Glutamatergic neuron (in vitro differentiated cells): ENCODE measurements around the gene SLIT1. TPM values are rescaled to one million over a fixed set of nuclear protein-coding genes. Genes with fewer than 3 reads are reported as not detected.

Experiments
- DNase-seq: peaks from one replicate; pipeline ENCODE4 v3.0.0; 2022
- H3K27ac Mint-ChIP-seq: one replicate; pipeline ENCODE4 v1.8.0; 2020; ENCODE audit warnings: mild to moderate bottlenecking, mixed read lengths, inconsistent platforms; ENCODE audit not compliant: unreplicated experiment
- H3K27me3 Mint-ChIP-seq: one replicate; pipeline ENCODE4 v1.8.0; 2020; ENCODE audit warnings: mild to moderate bottlenecking, moderate library complexity, mixed read lengths, inconsistent platforms; ENCODE audit not compliant: unreplicated experiment
- H3K36me3 Mint-ChIP-seq: one replicate; pipeline ENCODE4 v1.8.0; 2020; ENCODE audit warnings: mild to moderate bottlenecking, mixed read lengths, inconsistent platforms; ENCODE audit not compliant: unreplicated experiment
- H3K4me1 Mint-ChIP-seq: one replicate; pipeline ENCODE4 v1.8.0; 2020; ENCODE audit warnings: mild to moderate bottlenecking, low read depth, mixed read lengths, inconsistent platforms; ENCODE audit not compliant: unreplicated experiment
- H3K4me3 Mint-ChIP-seq: one replicate; pipeline ENCODE4 v1.8.0; 2020; ENCODE audit warnings: mild to moderate bottlenecking, mixed read lengths, inconsistent platforms; ENCODE audit not compliant: unreplicated experiment
- H3K9me3 Mint-ChIP-seq: one replicate; pipeline ENCODE4 v1.8.0; 2020; ENCODE audit warnings: mild to moderate bottlenecking, moderate library complexity, mixed read lengths, inconsistent platforms; ENCODE audit not compliant: unreplicated experiment
- total RNA-seq: library from RNA; stranded (reverse); fragmentation: NEBNext Ultra II Directional; extraction: Animal tissue kit (Norgen Biotek cat#: 25700); gene quantifications from one replicate; pipeline ENCODE4 v1.2.1, GENCODE V29; 2021; ENCODE audit not compliant: unreplicated experiment
- TF ChIP-seq, protein P1 (sequence below): fragments of 200-600 bp; sonication (generic); IDR thresholded peaks from one replicate; pipeline ENCODE4 v1.5.0; 2021; ENCODE audit not compliant: partially characterized antibody, unreplicated experiment

SLIT1 gene
- total RNA-seq, 1 donor from 2014 or later = 11.3 TPM

DNA sequence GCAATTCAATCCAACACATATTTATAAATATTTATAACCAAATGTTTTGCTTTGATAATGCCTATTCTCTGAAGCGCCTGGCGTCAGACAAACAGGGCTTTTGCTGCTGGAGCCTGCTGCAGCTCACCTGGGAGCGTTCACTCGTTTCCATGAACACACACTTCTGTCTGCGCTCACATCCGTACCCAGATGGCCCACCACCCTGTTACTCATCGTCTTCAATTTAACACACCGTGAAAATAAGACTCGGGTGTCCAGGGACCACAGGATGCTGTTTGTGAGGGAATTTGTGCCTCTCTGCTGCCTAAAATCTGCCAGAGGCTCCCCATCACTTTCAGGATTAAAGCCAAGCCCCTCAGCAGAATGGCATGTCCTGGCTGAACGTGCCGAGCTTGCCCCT lies 74.1 kb downstream of the SLIT1 start:
- no peak for DNase-seq
- Mint-ChIP-seq H3K4me3 (no peak overlapping the region), H3K27me3 (peaks cover 8% of the 10 kb centered on the region), H3K9me3 (peaks cover 8% of the 10 kb centered on the region), H3K4me1 (peaks cover 13% of the 10 kb centered on the region), H3K27ac (no peak overlapping the region), H3K36me3 (peaks cover 5% of the 10 kb centered on the region)
- TF ChIP-seq, protein P1, sequence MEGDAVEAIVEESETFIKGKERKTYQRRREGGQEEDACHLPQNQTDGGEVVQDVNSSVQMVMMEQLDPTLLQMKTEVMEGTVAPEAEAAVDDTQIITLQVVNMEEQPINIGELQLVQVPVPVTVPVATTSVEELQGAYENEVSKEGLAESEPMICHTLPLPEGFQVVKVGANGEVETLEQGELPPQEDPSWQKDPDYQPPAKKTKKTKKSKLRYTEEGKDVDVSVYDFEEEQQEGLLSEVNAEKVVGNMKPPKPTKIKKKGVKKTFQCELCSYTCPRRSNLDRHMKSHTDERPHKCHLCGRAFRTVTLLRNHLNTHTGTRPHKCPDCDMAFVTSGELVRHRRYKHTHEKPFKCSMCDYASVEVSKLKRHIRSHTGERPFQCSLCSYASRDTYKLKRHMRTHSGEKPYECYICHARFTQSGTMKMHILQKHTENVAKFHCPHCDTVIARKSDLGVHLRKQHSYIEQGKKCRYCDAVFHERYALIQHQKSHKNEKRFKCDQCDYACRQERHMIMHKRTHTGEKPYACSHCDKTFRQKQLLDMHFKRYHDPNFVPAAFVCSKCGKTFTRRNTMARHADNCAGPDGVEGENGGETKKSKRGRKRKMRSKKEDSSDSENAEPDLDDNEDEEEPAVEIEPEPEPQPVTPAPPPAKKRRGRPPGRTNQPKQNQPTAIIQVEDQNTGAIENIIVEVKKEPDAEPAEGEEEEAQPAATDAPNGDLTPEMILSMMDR = no peak

DNA sequence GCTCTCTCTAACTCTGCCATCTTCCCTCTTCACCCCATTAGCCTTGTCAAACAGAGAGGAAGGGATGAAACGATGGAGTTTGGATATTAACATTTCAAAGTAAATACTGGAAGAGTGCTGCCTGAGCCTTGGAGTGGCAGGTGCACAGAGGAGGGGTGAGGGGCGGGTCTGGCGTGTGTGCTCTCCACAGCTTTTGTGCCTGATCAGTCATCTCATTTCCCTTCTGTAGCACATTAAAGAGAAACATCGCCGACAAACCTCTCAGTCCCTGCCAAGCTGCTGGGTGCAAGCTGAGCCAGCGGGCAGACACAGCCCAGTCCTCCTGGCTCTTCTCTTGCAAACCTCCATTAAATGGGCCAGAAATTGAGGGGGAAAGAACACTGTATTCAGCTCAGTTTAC lies 76.2 kb downstream of the SLIT1 start:
- H3K9me3 Mint-ChIP-seq = peaks cover 5% of the 10 kb centered on the region
- H3K36me3 Mint-ChIP-seq = no peaks in the 10 kb centered on the region
- H3K27me3 Mint-ChIP-seq = peaks cover 8% of the 10 kb centered on the region
- no peak overlapping the region for H3K27ac Mint-ChIP-seq
- TF ChIP-seq, protein P1 = no peak
- no peak for DNase-seq
- H3K4me1 Mint-ChIP-seq = peaks cover 10% of the 10 kb centered on the region
- no peak overlapping the region for H3K4me3 Mint-ChIP-seq

DNA sequence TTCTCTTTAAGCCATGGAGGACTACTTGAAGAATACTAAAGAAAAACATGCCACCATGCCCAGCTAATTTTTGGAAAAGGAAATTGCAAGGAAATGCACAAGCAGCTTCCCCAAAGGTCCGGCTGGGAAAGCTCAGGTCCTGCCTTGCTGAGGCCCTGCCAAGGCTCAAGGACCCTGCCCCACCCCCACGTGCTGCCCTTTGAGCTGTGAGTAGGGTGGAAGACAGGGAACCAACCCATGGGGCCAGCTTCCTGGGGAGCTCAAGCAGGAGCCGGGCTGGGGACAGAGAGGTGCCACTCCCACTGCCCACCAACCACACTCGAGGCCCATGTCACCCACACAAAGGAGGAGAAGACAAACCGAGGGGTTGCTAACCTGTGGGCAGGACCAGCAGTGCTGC lies 78.2 kb downstream of the SLIT1 start:
- peaks cover 9% of the 10 kb centered on the region for H3K27me3 Mint-ChIP-seq
- peaks cover 5% of the 10 kb centered on the region for H3K9me3 Mint-ChIP-seq
- H3K36me3 Mint-ChIP-seq = no peaks in the 10 kb centered on the region
- DNase-seq = no peak
- peaks cover 12% of the 10 kb centered on the region for H3K4me1 Mint-ChIP-seq
- TF ChIP-seq, protein P1 = no peak
- peak overlapping the region; percentile 21 for H3K4me3 Mint-ChIP-seq
- peak overlapping the region; percentile 19 for H3K27ac Mint-ChIP-seq

DNA sequence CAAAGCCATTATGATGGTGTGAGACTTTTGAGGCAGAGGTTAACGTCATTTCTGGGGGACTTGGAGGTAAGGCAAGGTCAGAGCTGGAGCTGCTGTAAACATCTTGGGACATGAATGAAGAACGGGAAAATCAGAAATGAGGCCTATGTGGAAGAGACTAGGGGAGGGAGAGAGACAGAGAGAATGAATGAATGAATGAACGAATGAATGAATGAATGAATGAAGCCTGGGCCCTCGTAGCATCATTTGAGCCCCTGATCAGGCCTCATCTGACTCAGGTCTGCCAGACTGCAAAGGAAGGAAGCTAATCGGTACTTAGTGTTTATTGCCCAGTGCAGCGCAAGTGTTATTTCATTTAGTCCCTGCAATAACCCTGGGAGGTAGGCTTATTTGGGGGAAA lies 79.6 kb downstream of the SLIT1 start:
- Mint-ChIP-seq H3K27me3 (peaks cover 1% of the 10 kb centered on the region), H3K4me3 (no peak overlapping the region), H3K9me3 (no peaks in the 10 kb centered on the region), H3K27ac (no peak overlapping the region), H3K36me3 (no peaks in the 10 kb centered on the region), H3K4me1 (peaks cover 13% of the 10 kb centered on the region)
- TF ChIP-seq, protein P1 = no peak
- DNase-seq = no peak

DNA sequence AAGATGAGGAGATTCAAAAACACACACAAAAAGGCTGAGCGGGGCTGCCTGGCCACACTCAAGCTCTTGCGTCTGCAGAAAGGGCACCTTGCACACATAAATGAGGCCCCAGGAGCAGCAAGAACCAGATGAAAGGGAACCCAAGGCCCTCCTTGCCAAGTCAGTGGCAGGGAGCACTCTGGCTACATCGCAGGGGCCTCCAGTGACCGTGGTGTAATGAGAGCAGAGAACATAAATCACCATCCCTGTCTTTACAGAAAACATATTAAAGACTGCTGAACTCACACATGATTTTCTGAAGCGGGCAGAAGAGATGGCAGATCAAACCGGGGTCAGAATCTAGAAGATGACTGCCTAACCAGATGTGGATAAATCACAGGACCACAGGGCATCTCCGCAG lies 80.5 kb downstream of the SLIT1 start:
- Mint-ChIP-seq H3K4me3 (no peak overlapping the region), H3K27me3 (peaks cover 4% of the 10 kb centered on the region), H3K27ac (no peak overlapping the region), H3K36me3 (no peaks in the 10 kb centered on the region), H3K9me3 (no peaks in the 10 kb centered on the region), H3K4me1 (peaks cover 18% of the 10 kb centered on the region)
- TF ChIP-seq, protein P1 = no peak
- DNase-seq = no peak
